Measurements from ENCODE around the gene OCA2.

DNA sequence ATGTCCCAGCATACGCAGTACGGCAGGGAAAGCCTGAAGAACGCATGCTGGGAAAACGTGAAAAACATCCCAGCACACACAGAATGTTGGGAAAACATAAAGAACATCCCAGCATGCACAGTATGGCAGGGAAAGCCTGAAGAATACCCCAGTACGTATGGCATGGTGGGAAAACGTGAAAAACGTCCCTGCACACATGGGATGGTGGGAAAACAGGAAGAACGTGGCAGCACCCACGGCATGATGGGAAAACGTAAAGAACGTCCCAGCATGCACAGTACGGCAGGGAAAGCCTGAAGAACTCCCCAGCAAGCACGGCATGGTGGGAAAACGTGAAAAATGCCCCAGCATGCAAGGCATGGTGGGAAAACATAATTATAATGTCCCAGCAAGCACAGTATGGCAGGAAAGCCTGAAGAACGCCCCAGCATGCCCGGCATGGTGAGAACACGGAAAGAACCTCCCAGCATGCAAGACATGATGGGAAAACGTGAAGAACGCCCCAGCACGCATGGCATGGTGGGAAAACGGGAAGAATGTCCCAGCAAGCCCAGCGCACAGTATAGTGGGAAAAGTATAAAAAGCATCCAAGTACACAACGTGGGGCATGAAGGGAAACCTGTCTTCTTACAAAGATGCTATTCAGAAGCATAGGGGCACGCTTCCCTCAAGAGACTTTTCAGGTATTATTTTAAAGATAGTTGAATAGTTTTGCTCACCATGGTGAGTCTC, 128.3 kb downstream of the OCA2 start:
- TF ChIP-seq, protein P1, sequence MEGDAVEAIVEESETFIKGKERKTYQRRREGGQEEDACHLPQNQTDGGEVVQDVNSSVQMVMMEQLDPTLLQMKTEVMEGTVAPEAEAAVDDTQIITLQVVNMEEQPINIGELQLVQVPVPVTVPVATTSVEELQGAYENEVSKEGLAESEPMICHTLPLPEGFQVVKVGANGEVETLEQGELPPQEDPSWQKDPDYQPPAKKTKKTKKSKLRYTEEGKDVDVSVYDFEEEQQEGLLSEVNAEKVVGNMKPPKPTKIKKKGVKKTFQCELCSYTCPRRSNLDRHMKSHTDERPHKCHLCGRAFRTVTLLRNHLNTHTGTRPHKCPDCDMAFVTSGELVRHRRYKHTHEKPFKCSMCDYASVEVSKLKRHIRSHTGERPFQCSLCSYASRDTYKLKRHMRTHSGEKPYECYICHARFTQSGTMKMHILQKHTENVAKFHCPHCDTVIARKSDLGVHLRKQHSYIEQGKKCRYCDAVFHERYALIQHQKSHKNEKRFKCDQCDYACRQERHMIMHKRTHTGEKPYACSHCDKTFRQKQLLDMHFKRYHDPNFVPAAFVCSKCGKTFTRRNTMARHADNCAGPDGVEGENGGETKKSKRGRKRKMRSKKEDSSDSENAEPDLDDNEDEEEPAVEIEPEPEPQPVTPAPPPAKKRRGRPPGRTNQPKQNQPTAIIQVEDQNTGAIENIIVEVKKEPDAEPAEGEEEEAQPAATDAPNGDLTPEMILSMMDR (IDR thresholded peaks at IDR 0.05; ENCODE audit: insufficient read depth, low read length): no peak
- no peak for TF ChIP-seq POLR2AphosphoS5 (IDR thresholded peaks at IDR 0.05; ENCODE audit: low read depth)
- TF ChIP-seq GABPA (IDR thresholded peaks at IDR 0.05; ENCODE audit: low read depth): no peak

All from HL-60 (cell line).